Liver (tissue), 10 donors: ENCODE data around the gene CARS1. TPM values are rescaled to one million over a fixed set of nuclear protein-coding genes. Genes with fewer than 3 reads are reported as not detected.

Experiments used
- DNase-seq: peaks from one replicate; pipeline ENCODE4 v3.0.0-alpha.2; 2017; ENCODE audit warnings: low spot score
- H3K27ac ChIP-seq, 2 donors: one replicate each; pipeline ENCODE4 v1.7.0; 2013; ENCODE audit warnings: inconsistent platforms in 2 of 2, low read length in 2 of 2, control low read depth in 1 of 2, low read depth in 1 of 2, mild to moderate bottlenecking in 1 of 2
- H3K27me3 ChIP-seq, 4 donors: one replicate each; pipeline versions ENCODE4 v1.6.1 to v1.7.0; 2013; ENCODE audit warnings: low read length in 3 of 4, inconsistent platforms in 1 of 4, mild to moderate bottlenecking in 1 of 4, moderate library complexity in 1 of 4; ENCODE audit not compliant: control insufficient read depth in 4 of 4, insufficient read depth in 4 of 4
- H3K36me3 ChIP-seq, 4 donors: one replicate each; pipeline versions ENCODE4 v1.6.1 to v1.7.0; 2013; ENCODE audit warnings: low read length in 3 of 4, mild to moderate bottlenecking in 3 of 4, low read depth in 1 of 4, moderate library complexity in 1 of 4; ENCODE audit not compliant: control insufficient read depth in 4 of 4, insufficient read depth in 3 of 4
- H3K4me1 ChIP-seq, 4 donors: one replicate each; pipeline versions ENCODE4 v1.6.1 to v1.7.0; 2013; ENCODE audit warnings: low read length in 3 of 4, mild to moderate bottlenecking in 3 of 4, moderate library complexity in 1 of 4; ENCODE audit not compliant: control insufficient read depth in 4 of 4, insufficient read depth in 4 of 4
- H3K4me3 ChIP-seq, 3 donors: one replicate each; pipeline versions ENCODE4 v1.6.1 to v1.7.0; 2013; ENCODE audit warnings: low read length in 3 of 3, control low read depth in 1 of 3, low read depth in 1 of 3, mild to moderate bottlenecking in 1 of 3
- H3K9ac ChIP-seq, 2 donors: one replicate each; pipeline ENCODE4 v1.7.0; 2013; ENCODE audit warnings: low read length in 2 of 2, mild to moderate bottlenecking in 2 of 2, moderate library complexity in 2 of 2, control low read depth in 1 of 2, low read depth in 1 of 2
- H3K9me3 ChIP-seq, 4 donors: one replicate each; pipeline versions ENCODE4 v1.6.1 to v1.7.0; 2013; ENCODE audit warnings: low read length in 3 of 4; ENCODE audit not compliant: control insufficient read depth in 4 of 4
- EGR1 ChIP-seq, 2 donors: IDR thresholded peaks; 2 replicates each; pipeline ENCODE4 v1.6.1; 2016 to 2018; ENCODE audit warnings: antibody characterized with exemption in 2 of 2, low read depth in 2 of 2
- FOXA2 ChIP-seq: IDR thresholded peaks from 2 replicates; pipeline ENCODE4 v1.6.1; 2016; ENCODE audit warnings: antibody characterized with exemption
- JUND ChIP-seq, 2 donors: IDR thresholded peaks; 2 replicates each; pipeline ENCODE4 v1.6.1; 2016; ENCODE audit warnings: antibody characterized with exemption in 2 of 2
- NR2F2 ChIP-seq: IDR thresholded peaks from 2 replicates; pipeline ENCODE4 v1.6.1; 2016; ENCODE audit warnings: antibody characterized with exemption
- RXRA ChIP-seq, 2 donors: IDR thresholded peaks; 2 replicates each; pipeline ENCODE4 v1.6.1; 2017 to 2018; ENCODE audit warnings: antibody characterized with exemption in 2 of 2, mild to moderate bottlenecking in 1 of 2
- SP1 ChIP-seq: IDR thresholded peaks from 2 replicates; pipeline ENCODE4 v1.6.1; 2018; ENCODE audit warnings: antibody characterized with exemption, mild to moderate bottlenecking
- TAF1 ChIP-seq: conservative IDR thresholded peaks from 2 replicates; pipeline ENCODE4 v1.6.1; 2016; ENCODE audit warnings: antibody characterized with exemption, mild to moderate bottlenecking
- YY1 ChIP-seq: IDR thresholded peaks from 2 replicates; pipeline ENCODE4 v1.6.1; 2016; ENCODE audit warnings: antibody characterized with exemption, mild to moderate bottlenecking
- ZBTB33 ChIP-seq: IDR thresholded peaks from 2 replicates; pipeline ENCODE4 v1.6.1; 2016; ENCODE audit warnings: antibody characterized with exemption
- WGBS: extraction: QIAGEN DNeasy Blood & Tissue Kit; methylation state at CpG from one replicate; pipeline ENCODE4 v1.1.7; 2013; 5-methylcytosine and 5-hydroxymethylcytosine counted together
- polyA plus RNA-seq, 2 donors: library from polyadenylated mRNA; stranded (reverse) in 1 of 2; unstranded in 1 of 2; fragments of 200-250 nt in 1 of 2; fragments of >200 nt in 1 of 2; fragmentation: Nextera tagmentation in 1 of 2; extraction: Ambion mirVana in 1 of 2; gene quantifications; one replicate each; pipeline versions ENCODE4 v1.2.1 to v1.2.3, GENCODE V29; 2013 to 2015
- small RNA-seq: library from RNA; depleted of rRNA; stranded (forward); fragments of <200 nt; gene quantifications from one replicate; pipeline ENCODE3, GENCODE V24; 2014
- total RNA-seq, 2 donors: library from RNA; depleted of rRNA; stranded (reverse); fragments of >200 nt; gene quantifications; one replicate each; pipeline ENCODE4 v1.2.3, GENCODE V29; 2014
- TF ChIP-seq, protein P1 (sequence below): fragments of 150-350 bp; IDR thresholded peaks from 2 replicates; pipeline ENCODE4 v1.5.1; 2017; ENCODE audit warnings: improper control_type of control experiment, low read depth, low read length; ENCODE audit not compliant: missing input control
- TF ChIP-seq, protein P2 (sequence below): IDR thresholded peaks from 2 replicates; pipeline ENCODE4 v1.6.1; 2016; ENCODE audit warnings: antibody characterized with exemption
- donor health status: healthy.
- donor health status: healthy.
- donor health status: healthy.
- donor health status: healthy.
- donor health status: healthy.

Gene CARS1
- total and polyA plus RNA-seq, 4 donors, result 15.2 to 40.1 (median 22.1) TPM

- no peaks in the 10 kb centered on the region for H3K9me3 ChIP-seq
- no peak overlapping the region for H3K4me3 ChIP-seq
- no peaks in the 10 kb centered on the region for H3K4me1 ChIP-seq
- WGBS, result 86% methylated on average over 6 of the region's 6 CpGs
- H3K36me3 ChIP-seq, result peaks cover 11 to 90% (median 79%) of the 10 kb centered on the region in 4 donors
- no peak for DNase-seq
- H3K27ac ChIP-seq, result no peak overlapping the region
- TF ChIP-seq TAF1 (no peak), NR2F2 (no peak), RXRA (IDR thresholded peaks at IDR 0.05) (no peak), JUND (IDR thresholded peaks at IDR 0.05) (no peak), ZBTB33 (no peak), YY1 (no peak), FOXA2 (no peak), SP1 (no peak), EGR1 (IDR thresholded peaks at IDR 0.05; ENCODE audit: low read depth in 2 of 2) (no peak)
- TF ChIP-seq, protein P1, sequence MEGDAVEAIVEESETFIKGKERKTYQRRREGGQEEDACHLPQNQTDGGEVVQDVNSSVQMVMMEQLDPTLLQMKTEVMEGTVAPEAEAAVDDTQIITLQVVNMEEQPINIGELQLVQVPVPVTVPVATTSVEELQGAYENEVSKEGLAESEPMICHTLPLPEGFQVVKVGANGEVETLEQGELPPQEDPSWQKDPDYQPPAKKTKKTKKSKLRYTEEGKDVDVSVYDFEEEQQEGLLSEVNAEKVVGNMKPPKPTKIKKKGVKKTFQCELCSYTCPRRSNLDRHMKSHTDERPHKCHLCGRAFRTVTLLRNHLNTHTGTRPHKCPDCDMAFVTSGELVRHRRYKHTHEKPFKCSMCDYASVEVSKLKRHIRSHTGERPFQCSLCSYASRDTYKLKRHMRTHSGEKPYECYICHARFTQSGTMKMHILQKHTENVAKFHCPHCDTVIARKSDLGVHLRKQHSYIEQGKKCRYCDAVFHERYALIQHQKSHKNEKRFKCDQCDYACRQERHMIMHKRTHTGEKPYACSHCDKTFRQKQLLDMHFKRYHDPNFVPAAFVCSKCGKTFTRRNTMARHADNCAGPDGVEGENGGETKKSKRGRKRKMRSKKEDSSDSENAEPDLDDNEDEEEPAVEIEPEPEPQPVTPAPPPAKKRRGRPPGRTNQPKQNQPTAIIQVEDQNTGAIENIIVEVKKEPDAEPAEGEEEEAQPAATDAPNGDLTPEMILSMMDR, result no peak
- TF ChIP-seq, protein P2, sequence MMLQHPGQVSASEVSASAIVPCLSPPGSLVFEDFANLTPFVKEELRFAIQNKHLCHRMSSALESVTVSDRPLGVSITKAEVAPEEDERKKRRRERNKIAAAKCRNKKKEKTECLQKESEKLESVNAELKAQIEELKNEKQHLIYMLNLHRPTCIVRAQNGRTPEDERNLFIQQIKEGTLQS, result no peak
- H3K9ac ChIP-seq, result no peak overlapping the region
- no peaks in the 10 kb centered on the region for H3K27me3 ChIP-seq
These were observed 104.9 kb downstream of the CARS1 start for GRCh38 chr11:2952290-2952689.

DNA sequence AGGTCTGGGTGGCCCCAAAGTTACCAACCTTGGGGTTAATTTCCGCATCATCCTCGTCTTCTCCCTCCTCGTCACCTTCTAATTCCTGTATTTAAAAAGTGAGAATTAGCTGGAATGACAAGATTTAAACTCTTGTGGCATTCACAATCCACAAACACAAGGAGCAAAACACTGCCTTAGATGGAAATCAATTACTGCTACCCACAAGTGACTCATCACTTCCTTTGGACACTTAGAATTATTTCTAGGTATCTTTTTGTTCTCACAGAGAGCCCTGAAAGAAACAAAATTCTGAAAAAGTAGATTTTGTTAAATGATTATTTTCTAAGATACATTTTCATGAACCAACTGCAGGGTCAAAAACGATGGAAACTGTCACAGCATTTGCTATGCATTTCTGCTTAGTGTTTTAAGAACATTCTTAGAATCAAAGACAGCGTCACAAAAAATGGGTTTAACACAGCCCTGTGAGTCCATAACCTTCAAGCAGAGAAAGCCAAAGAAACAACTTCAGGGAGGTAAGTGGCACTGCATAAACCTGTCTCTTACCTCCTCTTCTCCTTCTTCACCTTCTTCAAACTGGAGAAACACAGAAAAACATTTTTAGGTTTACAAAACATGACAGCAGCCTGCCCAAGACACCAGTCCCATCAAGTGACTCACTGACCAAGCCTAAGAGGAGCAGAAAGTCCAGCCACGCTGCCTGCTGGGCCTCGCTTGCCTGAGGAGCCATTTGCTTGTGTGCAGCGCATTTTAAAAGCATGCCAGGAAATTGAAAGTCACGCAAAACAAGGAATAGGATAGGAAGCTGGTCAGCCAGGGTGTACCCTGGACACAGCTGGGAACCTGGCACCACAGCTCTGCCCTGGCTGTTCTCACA is 105.8 kb downstream of the CARS1 start:
- WGBS, result 92% methylated on average over 9 of the region's 9 CpGs
- H3K9ac ChIP-seq, result no peak overlapping the region
- H3K9me3 ChIP-seq, result no peaks in the 10 kb centered on the region
- no peak for DNase-seq
- peaks cover 11 to 84% (median 71%) of the 10 kb centered on the region in 4 donors for H3K36me3 ChIP-seq
- no peak overlapping the region for H3K4me3 ChIP-seq
- no peak for TF ChIP-seq SP1
- no peak for TF ChIP-seq ZBTB33
- no peak for TF ChIP-seq TAF1
- no peak for TF ChIP-seq NR2F2
- H3K4me1 ChIP-seq, result no peaks in the 10 kb centered on the region
- no peak overlapping the region for H3K27ac ChIP-seq
- no peaks in the 10 kb centered on the region for H3K27me3 ChIP-seq

Small RNA genes lying within 50 kb of the gene (small RNA-seq; reads per million reads assigned to genes)
- gene RNU1-91P, result not detected
- gene SNORA54, result 11.6 reads per million, percentile 95 among the genes with 10 or more reads in this experiment

Other genes with a start within 250 kb of the CARS1 start
- gene CDKN1C, start 171.6 kb downstream of the CARS1 start, total RNA-seq, result 10 to 100 TPM in 1 of 2 donors, 1 to 10 TPM in 1; 2.6 to 10.2 TPM
- gene CDKN1C, start 171.6 kb downstream of the CARS1 start, polyA plus RNA-seq, result 1 to 10 TPM; 2.7 to 4.3 TPM
- under 1 TPM in 1 of 2 donors, not detected in 1; 0.23 TPM for gene PHLDA2, start 128.0 kb downstream of the CARS1 start, total RNA-seq
- 1 to 10 TPM in 1 of 2 donors, under 1 TPM in 1; 0.99 to 1.4 TPM for gene PHLDA2, start 128.0 kb downstream of the CARS1 start, polyA plus RNA-seq
- 100 to 1,000 TPM in 1 of 2 donors, 10 to 100 TPM in 1; 58.8 to 110 TPM for gene NAP1L4, start 65.1 kb downstream of the CARS1 start, total RNA-seq
- 10 to 100 TPM; 33.2 to 34.5 TPM for gene NAP1L4, start 65.1 kb downstream of the CARS1 start, polyA plus RNA-seq
- gene OSBPL5, start 107.9 kb upstream of the CARS1 start, total RNA-seq, result 1 to 10 TPM; 5.6 to 6.2 TPM
- gene OSBPL5, start 107.9 kb upstream of the CARS1 start, polyA plus RNA-seq, result 1 to 10 TPM in 1 of 2 donors, under 1 TPM in 1; 0.74 to 2.1 TPM
- gene MRGPRG, start 161.4 kb upstream of the CARS1 start, total RNA-seq, result not detected
- not detected for gene MRGPRG, start 161.4 kb upstream of the CARS1 start, polyA plus RNA-seq
- gene MRGPRE, start 175.0 kb upstream of the CARS1 start, total RNA-seq, result under 1 TPM in 1 of 2 donors, not detected in 1; 0.23 TPM
- gene MRGPRE, start 175.0 kb upstream of the CARS1 start, polyA plus RNA-seq, result not detected